SU-DHL-6 (cell line): ENCODE results near the gene IRF1.

Source experiments
- EZH2phosphoT487 ChIP-seq: fragments of 200-600 bp; sonication (generic), shearing (Covaris generic); conservative IDR thresholded peaks from 2 replicates; pipeline ENCODE4 v1.6.1; 2018; ENCODE audit warnings: mild to moderate bottlenecking, antibody characterized with exemption, low read length, moderate library complexity, mixed read lengths
- TF ChIP-seq, protein P1 (sequence below): fragments of 200-600 bp; sonication (generic); IDR thresholded peaks from one replicate; pipeline ENCODE4 v1.5.1; 2017; ENCODE audit warnings: antibody characterized with exemption, mild to moderate bottlenecking, low read length, moderate library complexity; ENCODE audit not compliant: insufficient read depth, poor library complexity, severe bottlenecking

- TF ChIP-seq, protein P1, sequence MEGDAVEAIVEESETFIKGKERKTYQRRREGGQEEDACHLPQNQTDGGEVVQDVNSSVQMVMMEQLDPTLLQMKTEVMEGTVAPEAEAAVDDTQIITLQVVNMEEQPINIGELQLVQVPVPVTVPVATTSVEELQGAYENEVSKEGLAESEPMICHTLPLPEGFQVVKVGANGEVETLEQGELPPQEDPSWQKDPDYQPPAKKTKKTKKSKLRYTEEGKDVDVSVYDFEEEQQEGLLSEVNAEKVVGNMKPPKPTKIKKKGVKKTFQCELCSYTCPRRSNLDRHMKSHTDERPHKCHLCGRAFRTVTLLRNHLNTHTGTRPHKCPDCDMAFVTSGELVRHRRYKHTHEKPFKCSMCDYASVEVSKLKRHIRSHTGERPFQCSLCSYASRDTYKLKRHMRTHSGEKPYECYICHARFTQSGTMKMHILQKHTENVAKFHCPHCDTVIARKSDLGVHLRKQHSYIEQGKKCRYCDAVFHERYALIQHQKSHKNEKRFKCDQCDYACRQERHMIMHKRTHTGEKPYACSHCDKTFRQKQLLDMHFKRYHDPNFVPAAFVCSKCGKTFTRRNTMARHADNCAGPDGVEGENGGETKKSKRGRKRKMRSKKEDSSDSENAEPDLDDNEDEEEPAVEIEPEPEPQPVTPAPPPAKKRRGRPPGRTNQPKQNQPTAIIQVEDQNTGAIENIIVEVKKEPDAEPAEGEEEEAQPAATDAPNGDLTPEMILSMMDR, result no peak
- TF ChIP-seq EZH2phosphoT487, result no peak
These were observed 57.4 kb downstream of the IRF1 start for GRCh38 chr5:132433141-132433540.
